GM12873 (cell line): ENCODE results near the gene DLX2.

Experiments
- TF ChIP-seq, protein P1 (sequence below): IDR thresholded peaks from 2 replicates; pipeline ENCODE4 v1.5.1; 2012; ENCODE audit warnings: low read depth, mild to moderate bottlenecking, moderate library complexity, low read length, control low read depth; ENCODE audit not compliant: insufficient read depth; ENCODE audit errors: missing control alignments

Gene DLX2

DNA sequence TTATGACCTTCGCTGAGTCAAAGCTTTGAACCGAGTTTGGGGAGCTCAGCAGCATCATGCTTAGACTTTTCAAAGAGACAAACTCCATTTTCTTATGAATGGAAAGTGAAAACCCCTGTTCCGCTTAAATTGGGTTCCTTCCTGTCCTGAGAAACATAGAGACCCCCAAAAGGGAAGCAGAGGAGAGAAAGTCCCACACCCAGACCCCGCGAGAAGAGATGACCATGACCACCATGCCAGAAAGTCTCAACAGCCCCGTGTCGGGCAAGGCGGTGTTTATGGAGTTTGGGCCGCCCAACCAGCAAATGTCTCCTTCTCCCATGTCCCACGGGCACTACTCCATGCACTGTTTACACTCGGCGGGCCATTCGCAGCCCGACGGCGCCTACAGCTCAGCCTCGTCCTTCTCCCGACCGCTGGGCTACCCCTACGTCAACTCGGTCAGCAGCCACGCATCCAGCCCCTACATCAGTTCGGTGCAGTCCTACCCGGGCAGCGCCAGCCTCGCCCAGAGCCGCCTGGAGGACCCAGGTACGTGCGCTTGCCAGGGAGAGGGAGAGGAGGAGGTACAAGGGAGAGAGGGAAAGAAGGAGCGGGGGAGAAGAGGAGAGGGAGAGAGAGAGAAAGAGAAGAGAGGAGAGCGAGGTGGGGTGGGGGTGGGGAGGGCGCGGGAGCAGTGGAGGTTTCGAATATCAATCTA is 17.1 kb downstream of the DLX2 start, which contains the start of gene DLX1:
TSS of gene DLX1 (plus strand) at position 48 of the 700 bp plus-strand sequence. CDS start at position 219, 171 bp downstream.
- TF ChIP-seq, protein P1, sequence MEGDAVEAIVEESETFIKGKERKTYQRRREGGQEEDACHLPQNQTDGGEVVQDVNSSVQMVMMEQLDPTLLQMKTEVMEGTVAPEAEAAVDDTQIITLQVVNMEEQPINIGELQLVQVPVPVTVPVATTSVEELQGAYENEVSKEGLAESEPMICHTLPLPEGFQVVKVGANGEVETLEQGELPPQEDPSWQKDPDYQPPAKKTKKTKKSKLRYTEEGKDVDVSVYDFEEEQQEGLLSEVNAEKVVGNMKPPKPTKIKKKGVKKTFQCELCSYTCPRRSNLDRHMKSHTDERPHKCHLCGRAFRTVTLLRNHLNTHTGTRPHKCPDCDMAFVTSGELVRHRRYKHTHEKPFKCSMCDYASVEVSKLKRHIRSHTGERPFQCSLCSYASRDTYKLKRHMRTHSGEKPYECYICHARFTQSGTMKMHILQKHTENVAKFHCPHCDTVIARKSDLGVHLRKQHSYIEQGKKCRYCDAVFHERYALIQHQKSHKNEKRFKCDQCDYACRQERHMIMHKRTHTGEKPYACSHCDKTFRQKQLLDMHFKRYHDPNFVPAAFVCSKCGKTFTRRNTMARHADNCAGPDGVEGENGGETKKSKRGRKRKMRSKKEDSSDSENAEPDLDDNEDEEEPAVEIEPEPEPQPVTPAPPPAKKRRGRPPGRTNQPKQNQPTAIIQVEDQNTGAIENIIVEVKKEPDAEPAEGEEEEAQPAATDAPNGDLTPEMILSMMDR: no peak

DNA sequence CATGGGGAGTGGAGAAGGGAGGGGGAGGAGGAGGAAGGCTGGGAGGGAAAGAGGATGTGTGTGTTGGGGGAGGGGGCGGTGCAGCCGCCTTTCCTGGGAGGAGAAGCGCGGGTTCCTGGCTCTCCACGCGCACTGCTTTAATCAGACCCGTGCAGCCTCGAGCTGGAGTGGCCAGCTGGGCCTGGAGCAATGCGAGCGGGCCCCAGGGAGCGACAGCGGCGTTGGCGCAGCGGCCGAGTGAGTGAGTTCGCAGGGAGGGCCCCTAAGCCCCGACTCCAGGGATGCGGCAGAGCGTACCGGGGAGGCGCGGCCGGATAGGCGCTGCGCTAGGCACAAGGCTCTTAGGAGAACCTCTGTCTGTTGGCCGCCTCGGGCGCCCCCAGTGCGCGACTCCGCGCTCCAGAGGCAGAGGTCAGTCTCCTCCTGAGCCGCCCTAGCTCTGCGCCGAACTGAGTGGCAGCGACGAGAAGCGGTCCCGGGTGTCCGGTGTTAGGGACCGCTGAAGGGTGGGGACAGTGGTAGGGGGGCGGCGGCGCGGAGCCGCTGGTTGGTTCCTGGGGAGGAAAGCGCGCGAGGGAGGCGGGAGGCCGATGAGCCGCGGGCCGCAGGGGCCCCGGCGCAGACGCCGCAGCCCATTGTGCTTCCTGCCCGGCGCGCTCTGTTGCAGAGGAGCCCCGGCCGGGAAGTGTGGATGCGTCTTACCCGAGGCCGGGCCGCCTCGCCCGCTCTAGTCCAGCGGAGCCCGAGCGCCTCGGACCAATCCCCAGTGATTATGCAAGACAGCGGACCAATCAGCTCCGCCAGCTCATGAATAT is 17.8 kb downstream of the DLX2 start:
- TF ChIP-seq, protein P1: no peak

DNA sequence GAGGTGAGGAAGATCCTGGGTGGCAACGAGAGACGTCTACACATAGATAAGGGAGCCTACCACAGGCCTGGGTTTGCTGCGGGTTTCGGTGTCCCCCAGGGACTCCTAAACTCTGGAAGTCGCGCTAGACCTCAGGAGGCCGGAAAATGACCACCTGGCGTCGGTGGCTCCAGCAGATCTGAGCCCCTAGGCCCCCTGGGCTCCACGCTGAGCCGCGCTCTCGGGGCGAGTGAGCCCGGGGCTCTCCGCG is 18.4 kb downstream of the DLX2 start:
- TF ChIP-seq, protein P1: no peak

DNA sequence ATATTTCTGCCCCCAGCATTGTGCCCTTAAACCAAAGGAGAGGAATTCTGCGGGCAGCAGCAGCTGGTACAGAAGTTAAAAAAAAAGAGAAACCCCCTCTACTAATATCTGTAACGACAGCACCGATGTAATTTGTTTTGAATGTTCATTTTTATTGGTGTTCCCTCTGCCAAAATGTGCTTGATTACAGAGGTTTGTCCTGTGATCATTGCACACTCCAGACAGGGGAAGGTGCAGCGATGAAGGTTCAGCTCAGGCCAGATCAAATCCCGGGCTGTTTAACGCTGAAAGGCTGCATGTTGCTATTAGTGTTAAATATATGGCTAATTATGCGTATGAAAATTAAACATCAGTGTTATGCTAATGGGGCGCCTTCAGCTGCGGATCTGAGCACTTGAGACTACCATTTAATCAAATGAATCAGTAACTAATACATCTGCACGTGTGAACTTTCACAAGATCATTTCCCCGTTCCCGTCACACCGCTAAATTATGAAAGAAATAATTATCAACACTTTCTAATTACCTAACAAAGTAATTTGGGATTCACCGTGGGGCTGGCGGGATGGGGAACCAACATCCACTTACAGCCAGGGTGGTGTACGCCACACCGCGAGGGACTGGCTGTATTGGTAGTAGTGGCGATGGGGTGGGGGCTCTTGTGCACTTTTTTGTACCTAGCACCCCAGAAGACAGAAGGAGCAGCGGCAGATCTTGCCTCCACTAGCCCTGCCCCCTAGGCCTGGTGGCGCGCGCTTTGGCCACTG is 18.9 kb downstream of the DLX2 start:
- TF ChIP-seq, protein P1: no peak

DNA sequence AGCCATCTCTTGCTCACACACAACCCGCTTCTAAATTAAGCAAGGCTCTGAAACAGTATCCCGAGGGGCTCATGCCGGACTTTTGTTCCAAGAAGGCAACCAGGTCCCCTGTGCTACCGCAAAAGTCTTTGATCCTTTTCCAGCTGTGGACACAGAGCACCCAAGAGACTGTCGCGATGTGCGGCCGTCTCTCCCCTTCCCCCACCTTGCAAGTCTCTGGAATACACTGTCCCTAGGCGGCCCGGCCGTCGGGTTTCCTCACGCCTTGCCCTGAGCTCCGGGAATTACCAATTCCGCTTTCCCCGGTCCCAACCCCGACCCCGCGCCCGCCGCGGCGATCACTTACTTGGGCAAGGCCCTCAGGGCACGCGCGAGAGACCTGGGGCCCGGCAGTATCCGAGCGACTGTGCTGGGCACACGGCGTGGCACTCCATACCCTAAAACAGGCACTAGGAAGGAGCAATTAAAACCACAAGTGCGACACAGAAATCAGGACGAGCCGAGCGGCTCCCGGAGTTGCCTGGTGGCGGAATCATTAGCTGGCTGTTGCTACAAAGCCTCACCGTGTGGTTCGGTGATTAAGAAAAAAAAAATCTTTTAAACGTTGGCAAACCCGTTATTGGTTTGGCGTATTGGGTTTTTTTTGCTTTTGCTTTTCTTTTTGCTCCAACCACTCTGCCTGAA is 19.6 kb downstream of the DLX2 start:
- TF ChIP-seq, protein P1: no peak

DNA sequence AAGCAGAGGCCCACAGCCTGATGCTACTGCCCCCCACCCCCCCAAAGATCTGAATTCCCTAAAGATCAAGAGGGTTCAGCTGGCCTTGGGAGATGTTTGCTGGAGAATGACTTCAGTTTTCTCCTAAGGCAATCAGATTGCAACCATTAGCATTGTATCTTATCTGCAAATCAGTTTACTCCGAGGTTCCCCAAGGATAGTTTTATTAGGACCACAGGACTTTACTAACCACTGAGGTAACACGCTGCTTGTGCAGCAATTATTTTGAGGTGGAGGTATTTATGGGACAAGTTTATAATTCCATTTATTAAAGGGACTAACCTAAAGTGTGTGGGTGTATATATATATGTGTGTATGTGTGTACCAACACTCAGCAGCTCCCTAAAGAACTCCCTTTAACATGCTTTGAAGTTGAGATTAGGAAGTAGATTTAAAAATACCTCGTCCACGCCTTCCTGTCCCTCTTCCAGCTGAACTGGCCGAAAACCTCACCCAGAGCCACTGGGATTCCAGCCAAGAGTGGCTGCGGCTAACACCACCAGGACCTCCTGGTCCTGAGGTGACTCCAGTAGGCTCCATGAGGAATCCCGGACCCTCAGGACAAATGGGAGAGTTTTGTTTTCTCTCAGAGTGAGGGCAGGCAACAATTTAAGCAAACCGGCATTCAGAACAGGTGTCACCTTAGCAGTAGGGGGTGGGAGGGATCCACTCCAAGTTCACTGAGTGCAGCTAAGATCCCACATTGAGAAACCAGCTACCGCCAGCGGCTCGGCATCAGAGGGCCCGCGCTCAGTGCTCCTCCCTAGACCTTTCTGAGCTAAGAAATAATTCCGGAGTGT is 20.4 kb downstream of the DLX2 start:
- TF ChIP-seq, protein P1: no peak
